Prostate gland (tissue), 2 donors: Measurements from ENCODE around the gene GRAMD1B.

Experiments
- CTCF ChIP-seq, 4 experiments: fragments of 200-600 bp in 2 of 4; fragments of 450-650 bp in 2 of 4; sonication (generic) in 2 of 4; IDR thresholded peaks; 1 replicate in 3 of 4; 2 replicates in 1 of 4; pipeline ENCODE4 v1.5.1; 2016 to 2019; ENCODE audit warnings: antibody characterized with exemption in 4 of 4, mild to moderate bottlenecking in 2 of 4, moderate library complexity in 2 of 4
- POLR2A ChIP-seq: fragments of 450-650 bp; IDR thresholded peaks from one replicate; pipeline ENCODE4 v1.6.1; 2016; ENCODE audit warnings: antibody characterized with exemption, mild to moderate bottlenecking
- POLR2AphosphoS5 ChIP-seq: sonication (generic); formaldehyde crosslinking; IDR thresholded peaks from one replicate; pipeline ENCODE4 v1.6.1; 2017; ENCODE audit warnings: antibody characterized with exemption

- TF ChIP-seq CTCF (IDR thresholded peaks at IDR 0.05) (no peak), POLR2AphosphoS5 (no peak), POLR2A (no peak)
Measured at GRCh38 chr11:123546515-123546914, 116.4 kb downstream of the GRAMD1B start.
